HCT116 (cell line): ENCODE measurements around the gene ZNF570. TPM values are rescaled to one million over a fixed set of nuclear protein-coding genes. Genes with fewer than 3 reads are reported as not detected.

ENCODE experiments used
- ATAC-seq: fragments of 200-7000 bp; cut with Tn5 transposase; 2 replicates; pipeline ENCODE4 v1.9.1; 2020; ENCODE audit warnings: mild to moderate bottlenecking, moderate library complexity
- BruUV-seq: library from RNA; stranded (reverse); fragments of 400-500 nt; replicated peaks from 2 replicates; lab custom pipeline; 2021; lab: Mats Ljungman, UMichigan
- CTCF ChIA-PET: fragments of 300-600 bp; sonication (Branson Sonifier 250); formaldehyde crosslinking; loops from one replicate; lab custom pipeline; 2021; ENCODE audit warnings: antibody characterized with exemption; lab: Charles Lee
- POLR2A ChIA-PET: fragments of 300-600, 350-600 bp; sonication (Branson Sonifier 250); formaldehyde crosslinking; loops from one replicate; lab custom pipeline; 2021; ENCODE audit warnings: antibody characterized with exemption; lab: Charles Lee
- RAD21 ChIA-PET, 2 experiments: fragments of 300-600 bp; sonication (Branson Sonifier 250); formaldehyde crosslinking; loops; one replicate each; lab custom pipeline; 2023; ENCODE audit warnings: low total read pairs in 2 of 2; ENCODE audit not compliant: uncharacterized antibody in 2 of 2, unreplicated experiment in 2 of 2, low non-redundant PET in 1 of 2; lab: Charles Lee
- DNase-seq: peaks from one replicate; pipeline ENCODE4 v3.0.0-alpha.2; 2010; ENCODE audit warnings: low read depth, low spot score
- H2AFZ ChIP-seq: fragments of 200-600 bp; shearing (Covaris generic), sonication (generic); 2 replicates; pipeline ENCODE4 v1.6.1; 2017; ENCODE audit warnings: low read depth, mixed run types, mixed read lengths, antibody characterized with exemption, low read length; ENCODE audit not compliant: poor library complexity, severe bottlenecking
- H3K27ac ChIP-seq: 2 replicates; pipeline ENCODE4 v1.5.1; 2012; ENCODE audit warnings: low read depth, low read length
- H3K27me3 ChIP-seq: fragments of 200-600 bp; sonication (generic); 2 replicates; pipeline ENCODE4 v1.6.1; 2016; ENCODE audit warnings: mixed run types, low read length, mixed read lengths; ENCODE audit not compliant: insufficient read depth
- H3K36me3 ChIP-seq, 2 experiments: fragments of 200-500 bp in 1 of 2; fragments of 200-600 bp in 1 of 2; sonication (Bioruptor generic) in 1 of 2; sonication (generic) in 1 of 2; 2 replicates each; pipeline versions ENCODE4 v1.5.1 to v1.6.1; 2014 to 2016; ENCODE audit warnings: low read length in 2 of 2, inconsistent platforms in 1 of 2, mixed read lengths in 1 of 2, mixed run types in 1 of 2; ENCODE audit not compliant: insufficient read depth in 2 of 2, control insufficient read depth in 1 of 2
- H3K4me1 ChIP-seq, 2 experiments: fragments of 200-600 bp in 1 of 2; sonication (generic) in 1 of 2; 2 replicates each; pipeline versions ENCODE4 v1.5.1 to v1.6.1; 2012 to 2017; ENCODE audit warnings: low read length in 2 of 2, inconsistent platforms in 1 of 2, mild to moderate bottlenecking in 1 of 2, mixed read lengths in 1 of 2, mixed run types in 1 of 2, moderate library complexity in 1 of 2; ENCODE audit not compliant: insufficient read depth in 2 of 2, control insufficient read depth in 1 of 2
- H3K4me2 ChIP-seq: fragments of 200-600 bp; sonication (generic); 2 replicates; pipeline ENCODE4 v1.6.1; 2017; ENCODE audit warnings: mixed run types, low read length, mixed read lengths
- H3K4me3 ChIP-seq, 2 experiments: fragments of 200-600 bp in 1 of 2; sonication (generic) in 1 of 2; replicated peaks in 1 of 2; 2 replicates each; pipeline ENCODE4 v1.5.1; 2011 to 2016; ENCODE audit warnings: low read length in 2 of 2, control low read depth in 1 of 2, low read depth in 1 of 2, mild to moderate bottlenecking in 1 of 2, mixed read lengths in 1 of 2, mixed run types in 1 of 2
- H3K79me2 ChIP-seq: fragments of 200-600 bp; sonication (generic); 2 replicates; pipeline ENCODE4 v1.6.1; 2017; ENCODE audit warnings: mild to moderate bottlenecking, mixed run types, low read length, moderate library complexity, mixed read lengths; ENCODE audit not compliant: insufficient read depth
- H3K9ac ChIP-seq: fragments of 200-600 bp; sonication (generic); 2 replicates; pipeline ENCODE4 v1.6.1; 2016; ENCODE audit warnings: low read length, mixed read lengths
- H3K9me2 ChIP-seq: fragments of 200-600 bp; sonication (generic), shearing (Covaris generic); 2 replicates; pipeline ENCODE4 v1.6.1; 2017; ENCODE audit warnings: mixed run types, mild to moderate bottlenecking, moderate library complexity; ENCODE audit not compliant: insufficient read depth
- H3K9me3 ChIP-seq, 2 experiments: fragments of 200-500 bp in 1 of 2; fragments of 200-600 bp in 1 of 2; sonication (Bioruptor generic) in 1 of 2; sonication (generic) in 1 of 2; 2 replicates each; pipeline ENCODE4 v1.6.1; 2014 to 2017; ENCODE audit warnings: low read length in 2 of 2, mixed read lengths in 2 of 2, inconsistent platforms in 1 of 2, low read depth in 1 of 2, mild to moderate bottlenecking in 1 of 2, mixed run types in 1 of 2, moderate library complexity in 1 of 2; ENCODE audit not compliant: control insufficient read depth in 1 of 2, insufficient read depth in 1 of 2
- H4K20me1 ChIP-seq: fragments of 200-600 bp; sonication (generic), shearing (Covaris generic); 2 replicates; pipeline ENCODE4 v1.6.1; 2017; ENCODE audit warnings: mixed run types, mild to moderate bottlenecking, moderate library complexity; ENCODE audit not compliant: insufficient read depth
- CEBPB ChIP-seq: IDR thresholded peaks from 2 replicates; pipeline ENCODE4 v1.6.1; 2012; ENCODE audit warnings: low read depth
- EGR1 ChIP-seq: IDR thresholded peaks from 2 replicates; pipeline ENCODE4 v1.6.1; 2012; ENCODE audit warnings: low read depth
- ELF1 ChIP-seq: IDR thresholded peaks from 2 replicates; pipeline ENCODE4 v1.6.1; 2012; ENCODE audit warnings: low read depth, borderline replicate concordance
- EZH2 ChIP-seq: fragments of 200-600 bp; sonication (generic); IDR thresholded peaks from 2 replicates; pipeline ENCODE4 v1.6.1; 2017; ENCODE audit warnings: antibody characterized with exemption, mixed run types
- EZH2phosphoT487 ChIP-seq: fragments of 200-600 bp; IDR thresholded peaks from 2 replicates; pipeline ENCODE4 v1.6.1; 2018; ENCODE audit warnings: antibody characterized with exemption, borderline replicate concordance
- FOSL1 ChIP-seq: IDR thresholded peaks from 2 replicates; pipeline ENCODE4 v1.6.1; 2012; ENCODE audit warnings: low read depth
- JUND ChIP-seq: IDR thresholded peaks from 2 replicates; pipeline ENCODE4 v1.6.1; 2012
- MAX ChIP-seq: IDR thresholded peaks from 2 replicates; pipeline ENCODE4 v1.6.1; 2012
- POLR2A ChIP-seq: IDR thresholded peaks from 2 replicates; pipeline ENCODE4 v1.7.0; 2011; ENCODE audit warnings: borderline replicate concordance; ENCODE audit not compliant: insufficient read depth, insufficient read length; ENCODE audit errors: extremely low read depth
- POLR2AphosphoS5 ChIP-seq: IDR thresholded peaks from 2 replicates; pipeline ENCODE4 v1.6.1; 2011; ENCODE audit warnings: mild to moderate bottlenecking, low read depth, low read length, moderate library complexity
- SIN3A ChIP-seq: IDR thresholded peaks from 2 replicates; pipeline ENCODE4 v1.6.1; 2012; ENCODE audit warnings: low read depth
- SP1 ChIP-seq: IDR thresholded peaks from 2 replicates; pipeline ENCODE4 v1.6.1; 2012; ENCODE audit warnings: low read depth
- TCF7L2 ChIP-seq: IDR thresholded peaks from 2 replicates; pipeline ENCODE4 v1.7.0; 2011; ENCODE audit warnings: borderline replicate concordance, inconsistent platforms; ENCODE audit not compliant: insufficient read depth, insufficient read length; ENCODE audit errors: extremely low read depth
- YY1 ChIP-seq: IDR thresholded peaks from 2 replicates; pipeline ENCODE4 v1.6.1; 2011; ENCODE audit warnings: low read length, low read depth, moderate library complexity, mild to moderate bottlenecking; ENCODE audit not compliant: insufficient replicate concordance; ENCODE audit errors: extremely low read depth
- ZFX ChIP-seq: fragments of 450-650 bp; IDR thresholded peaks from 2 replicates; pipeline ENCODE4 v1.6.1; 2017
- ZNF274 ChIP-seq: fragments of 200-500 bp; sonication (Bioruptor generic); IDR thresholded peaks from 2 replicates; pipeline ENCODE4 v1.6.1; 2014; ENCODE audit warnings: mild to moderate bottlenecking, low read depth, low read length, inconsistent platforms
- intact Hi-C: fragments of 100-400 bp; cut with micrococcal nuclease; formaldehyde crosslinking; loops from 2 replicates; pipeline ENCODE4 v1.10.0; 2022
- total RNA-seq: library from RNA; stranded (reverse); gene quantifications from one replicate; pipeline ENCODE4 v1.2.1, GENCODE V29; 2021; ENCODE audit not compliant: unreplicated experiment
- TF ChIP-seq, protein P1 (sequence below): IDR thresholded peaks from 2 replicates; pipeline ENCODE4 v1.6.1; 2011; ENCODE audit warnings: mild to moderate bottlenecking, low read length, moderate library complexity; ENCODE audit not compliant: insufficient replicate concordance; ENCODE audit errors: extremely low read depth

The ZNF570 gene
- total RNA-seq, 1 experiment from 2014 or later: not detected

GRCh38 chr19:37513397-37513796 is 44.2 kb downstream of the ZNF570 start:
- BruUV-seq: no TSS peak
- POLR2A ChIA-PET: no interaction called here

DNA sequence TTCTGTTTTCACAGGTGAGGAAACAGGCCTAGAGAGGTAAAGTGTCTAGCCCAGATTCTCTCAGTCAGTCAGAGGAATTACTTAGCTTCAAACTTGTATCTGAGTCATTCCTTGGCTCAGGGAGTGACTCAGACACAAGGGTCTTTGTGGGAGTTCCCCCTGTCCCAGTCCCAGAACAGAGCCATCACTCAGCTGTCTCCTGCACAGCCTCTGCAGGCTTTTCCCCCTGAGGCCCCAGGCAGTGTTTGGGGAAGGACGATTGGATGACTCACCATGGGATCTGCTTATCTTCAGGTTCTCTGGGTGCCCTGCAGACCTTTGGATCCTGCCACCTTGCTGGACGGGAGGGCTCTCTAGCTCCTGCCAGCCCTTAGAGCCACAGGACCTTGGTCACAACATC is 50.7 kb downstream of the ZNF570 start:
- POLR2A ChIA-PET: no interaction called here
- intact Hi-C loops: no loop called here
- CTCF ChIA-PET: no interaction called here
- ATAC-seq (no peak), DNase-seq (no peak)
- Histone ChIP-seq H3K36me3 (no peaks in the 10 kb centered on the region), H3K27ac (no peak overlapping the region), H2AFZ (no peak overlapping the region), H3K9ac (no peak overlapping the region), H3K4me1 (no peaks in the 10 kb centered on the region), H3K4me3 (no peak overlapping the region), H3K9me3 (peaks cover 13 to 15% of the 10 kb centered on the region in 2 experiments; a peak in 2 of 4 replicates), H3K79me2 (no peaks in the 10 kb centered on the region), H4K20me1 (no peaks in the 10 kb centered on the region), H3K4me2 (no peak overlapping the region), H3K9me2 (no peaks in the 10 kb centered on the region), H3K27me3 (no peaks in the 10 kb centered on the region)
- RAD21 ChIA-PET: no interaction called here
- TF ChIP-seq SP1: no peak
- no peak for TF ChIP-seq YY1
- TF ChIP-seq ZNF274: no peak
- no peak for TF ChIP-seq MAX
- TF ChIP-seq SIN3A: no peak
- TF ChIP-seq CEBPB: no peak
- TF ChIP-seq POLR2A: no peak
- no peak for TF ChIP-seq POLR2AphosphoS5
- TF ChIP-seq, protein P1, sequence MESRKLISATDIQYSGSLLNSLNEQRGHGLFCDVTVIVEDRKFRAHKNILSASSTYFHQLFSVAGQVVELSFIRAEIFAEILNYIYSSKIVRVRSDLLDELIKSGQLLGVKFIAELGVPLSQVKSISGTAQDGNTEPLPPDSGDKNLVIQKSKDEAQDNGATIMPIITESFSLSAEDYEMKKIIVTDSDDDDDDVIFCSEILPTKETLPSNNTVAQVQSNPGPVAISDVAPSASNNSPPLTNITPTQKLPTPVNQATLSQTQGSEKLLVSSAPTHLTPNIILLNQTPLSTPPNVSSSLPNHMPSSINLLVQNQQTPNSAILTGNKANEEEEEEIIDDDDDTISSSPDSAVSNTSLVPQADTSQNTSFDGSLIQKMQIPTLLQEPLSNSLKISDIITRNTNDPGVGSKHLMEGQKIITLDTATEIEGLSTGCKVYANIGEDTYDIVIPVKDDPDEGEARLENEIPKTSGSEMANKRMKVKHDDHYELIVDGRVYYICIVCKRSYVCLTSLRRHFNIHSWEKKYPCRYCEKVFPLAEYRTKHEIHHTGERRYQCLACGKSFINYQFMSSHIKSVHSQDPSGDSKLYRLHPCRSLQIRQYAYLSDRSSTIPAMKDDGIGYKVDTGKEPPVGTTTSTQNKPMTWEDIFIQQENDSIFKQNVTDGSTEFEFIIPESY: no peak
- no peak for TF ChIP-seq FOSL1
- no peak for TF ChIP-seq ZFX
- TF ChIP-seq EGR1: no peak
- TF ChIP-seq EZH2: no peak
- no peak for TF ChIP-seq JUND
- TF ChIP-seq EZH2phosphoT487: no peak
- no peak for TF ChIP-seq TCF7L2
- BruUV-seq: no TSS peak

More at GRCh38 chr19:37513397-37513796, 44.2 kb downstream of the ZNF570 start:
- H4K20me1 ChIP-seq: no peaks in the 10 kb centered on the region
- no peak overlapping the region for H3K9ac ChIP-seq
- H3K9me3 ChIP-seq: peaks cover 4 to 27% of the 10 kb centered on the region in 2 experiments; a peak in 2 of 4 replicates
- H3K4me3 ChIP-seq: no peak overlapping the region
- ATAC-seq: no peak
- no peak for DNase-seq
- RAD21 ChIA-PET: no interaction called here
- no peak overlapping the region for H3K4me2 ChIP-seq
- TF ChIP-seq ELF1: no peak
- TF ChIP-seq, protein P1: no peak
- H3K79me2 ChIP-seq: no peaks in the 10 kb centered on the region
- no peaks in the 10 kb centered on the region for H3K36me3 ChIP-seq
- no peak overlapping the region for H3K27ac ChIP-seq
- intact Hi-C loops: no loop called here
- H3K9me2 ChIP-seq: no peaks in the 10 kb centered on the region
- CTCF ChIA-PET: no interaction called here
- H3K4me1 ChIP-seq: no peaks in the 10 kb centered on the region
- no peaks in the 10 kb centered on the region for H3K27me3 ChIP-seq
- no peak overlapping the region for H2AFZ ChIP-seq
